ENCODE data around the gene GSTM4. TPM values are rescaled to one million over a fixed set of nuclear protein-coding genes. Genes with fewer than 3 reads are reported as not detected.
"Not testable (repeated sequence)": the region's sequence is repeated elsewhere in the genome, so short reads cannot be mapped to it uniquely, and the experiment has no call there.

GSTM4 gene
- total and polyA plus RNA-seq, 12 donors: 22.8 to 62.1 (median 41.8) TPM

DNA sequence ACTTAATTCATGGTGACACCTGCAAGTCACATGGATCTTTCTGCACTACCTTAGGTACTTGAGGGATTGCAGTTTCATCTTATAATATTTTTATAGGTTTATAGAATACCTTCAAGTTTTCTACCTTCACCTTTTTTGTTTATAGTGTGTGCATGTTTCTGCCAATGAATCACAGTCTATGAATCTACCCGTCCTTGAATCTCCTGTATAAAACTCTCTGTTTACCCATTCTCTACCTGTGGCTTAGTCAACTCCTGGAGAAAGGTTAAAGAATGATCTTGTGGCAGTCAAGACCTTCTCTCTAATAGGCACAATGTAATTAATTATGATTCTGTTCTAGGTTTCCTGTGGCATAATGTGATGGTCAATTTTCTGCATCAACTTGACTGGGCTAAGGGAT, 8.8 kb downstream of the GSTM4 start:
- H3K36me3 ChIP-seq: peaks cover 0 to 38% (median 3%) of the 10 kb centered on the region in 9 donors
- 91 to 100% methylated on average over 1 of the region's 1 CpG for WGBS, 2 donors
- intact Hi-C loops (cut with DNase I): no loop called here

DNA sequence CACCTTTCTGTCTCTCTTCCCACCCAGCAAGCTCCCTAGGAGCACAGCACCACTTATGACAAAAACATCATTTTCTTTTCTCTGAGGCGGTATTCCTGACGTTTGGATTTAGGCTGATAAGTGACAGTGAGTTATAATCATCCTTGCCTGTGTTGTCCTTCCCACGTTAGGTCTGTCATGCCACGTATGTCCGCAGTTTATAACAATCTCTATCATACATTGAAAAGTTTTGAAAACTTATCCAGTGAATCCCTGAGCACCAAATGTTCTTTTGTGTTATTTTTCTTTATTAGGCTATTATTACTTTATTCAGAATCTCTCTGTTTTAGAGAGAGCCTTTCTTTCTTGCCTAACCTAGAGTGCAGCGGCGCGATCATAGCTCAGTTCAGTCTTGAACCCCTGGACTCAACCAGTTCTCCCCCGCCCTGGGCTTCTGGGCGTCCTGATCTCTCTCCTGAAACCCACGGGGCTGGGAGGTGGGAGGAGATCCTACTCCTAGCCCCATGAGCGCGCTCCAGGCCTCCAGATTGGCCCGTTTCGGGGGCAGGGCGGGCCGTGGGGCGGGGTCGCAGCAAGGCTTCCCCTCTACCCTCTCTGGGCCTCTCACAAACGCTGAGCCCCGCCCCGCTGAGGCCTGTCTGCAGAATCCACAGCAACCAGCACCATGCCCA, 11.7 kb downstream of the GSTM4 start, which contains the start of gene GSTM2:
TSS of gene GSTM2 (plus strand) at position 606 of the 671 bp plus-strand sequence. CDS start at position 665, 59 bp downstream.
- intact Hi-C loops (cut with DNase I): no loop called here
- peak within 1 kb of the TSS in 8 of 10 donors; percentile 20 to 61 (median 50) for H3K27ac ChIP-seq

More for the DNA sequence above, 8.8 kb downstream of the GSTM4 start:
- Histone ChIP-seq H3K4me1 (peaks cover 0 to 20% (median 9%) of the 10 kb centered on the region in 9 donors), H3K27ac (no peak overlapping the region), H3K4me3 (no peak overlapping the region), H3K9me3 (no peaks in the 10 kb centered on the region), H3K27me3 (no peaks in the 10 kb centered on the region)
- TF ChIP-seq, protein P1, sequence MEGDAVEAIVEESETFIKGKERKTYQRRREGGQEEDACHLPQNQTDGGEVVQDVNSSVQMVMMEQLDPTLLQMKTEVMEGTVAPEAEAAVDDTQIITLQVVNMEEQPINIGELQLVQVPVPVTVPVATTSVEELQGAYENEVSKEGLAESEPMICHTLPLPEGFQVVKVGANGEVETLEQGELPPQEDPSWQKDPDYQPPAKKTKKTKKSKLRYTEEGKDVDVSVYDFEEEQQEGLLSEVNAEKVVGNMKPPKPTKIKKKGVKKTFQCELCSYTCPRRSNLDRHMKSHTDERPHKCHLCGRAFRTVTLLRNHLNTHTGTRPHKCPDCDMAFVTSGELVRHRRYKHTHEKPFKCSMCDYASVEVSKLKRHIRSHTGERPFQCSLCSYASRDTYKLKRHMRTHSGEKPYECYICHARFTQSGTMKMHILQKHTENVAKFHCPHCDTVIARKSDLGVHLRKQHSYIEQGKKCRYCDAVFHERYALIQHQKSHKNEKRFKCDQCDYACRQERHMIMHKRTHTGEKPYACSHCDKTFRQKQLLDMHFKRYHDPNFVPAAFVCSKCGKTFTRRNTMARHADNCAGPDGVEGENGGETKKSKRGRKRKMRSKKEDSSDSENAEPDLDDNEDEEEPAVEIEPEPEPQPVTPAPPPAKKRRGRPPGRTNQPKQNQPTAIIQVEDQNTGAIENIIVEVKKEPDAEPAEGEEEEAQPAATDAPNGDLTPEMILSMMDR (IDR thresholded peaks at IDR 0.05): no peak
- no peak for DNase-seq
- ATAC-seq: no peak

DNA sequence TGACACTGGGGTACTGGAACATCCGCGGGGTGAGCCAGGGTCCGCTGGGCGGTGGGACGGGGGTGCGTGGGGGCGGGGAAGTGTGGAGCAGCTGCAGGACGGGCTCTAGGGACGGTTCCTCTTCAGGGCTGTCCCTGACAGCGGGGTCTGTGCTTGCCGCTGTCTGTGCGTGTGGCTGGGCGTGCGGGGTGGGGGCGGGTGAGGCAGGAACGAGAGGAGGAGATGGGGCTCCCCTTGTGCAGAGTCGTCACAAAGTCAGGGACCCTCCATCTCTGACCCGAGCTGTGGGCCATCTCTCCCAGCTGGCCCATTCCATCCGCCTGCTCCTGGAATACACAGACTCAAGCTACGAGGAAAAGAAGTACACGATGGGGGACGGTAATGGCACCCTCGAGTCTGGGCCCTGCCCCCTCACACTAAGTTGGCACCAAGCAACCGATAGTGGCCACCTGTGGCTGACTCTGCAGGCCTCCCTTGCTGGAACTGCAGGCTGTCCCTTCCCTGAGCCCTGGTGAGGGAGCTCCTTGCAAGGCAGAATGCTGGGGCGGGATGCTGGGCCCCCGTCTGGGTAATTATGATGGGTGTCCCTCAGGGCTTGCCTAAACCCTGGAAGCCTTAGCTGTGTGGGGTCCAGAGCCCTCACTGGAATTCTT, 12.3 kb downstream of the GSTM4 start:
- ATAC-seq (peak; percentile 7 to 75 (median 48)), DNase-seq (no peak)
- intact Hi-C loops (cut with DNase I): no loop called here
- H3K4me3 ChIP-seq: peak overlapping the region; percentile 25 to 72 (median 61)
- H3K4me1 ChIP-seq: peaks cover 0 to 20% (median 9%) of the 10 kb centered on the region in 9 donors
- 4 to 7% methylated on average over 26 of the region's 26 CpGs for WGBS, 2 donors
- peak overlapping the region in 8 of 10 donors; percentile 20 to 61 (median 50) for H3K27ac ChIP-seq
- TF ChIP-seq, protein P1 (IDR thresholded peaks at IDR 0.05): no peak
- peaks cover 0 to 27% (median 0%) of the 10 kb centered on the region in 9 donors for H3K36me3 ChIP-seq
- H3K9me3 ChIP-seq: no peaks in the 10 kb centered on the region
- no peaks in the 10 kb centered on the region for H3K27me3 ChIP-seq

More for the DNA sequence above, 11.7 kb downstream of the GSTM4 start, which contains the start of gene GSTM2:
- TF ChIP-seq, protein P1 (IDR thresholded peaks at IDR 0.05): no peak
- H3K9me3 ChIP-seq: no peaks in the 10 kb centered on the region
- 10 to 11% methylated on average over 22 of the region's 22 CpGs for WGBS, 2 donors
- peaks cover 0 to 20% (median 9%) of the 10 kb centered on the region in 9 donors for H3K4me1 ChIP-seq
- no peaks in the 10 kb centered on the region for H3K27me3 ChIP-seq
- peaks cover 0 to 25% (median 0%) of the 10 kb centered on the region in 9 donors for H3K36me3 ChIP-seq
- DNase-seq (peak; percentile 94 to 95), ATAC-seq (peak; percentile 98 to 100 (median 100))
- H3K4me3 ChIP-seq: peak within 1 kb of the TSS; percentile 25 to 72 (median 61)

DNA sequence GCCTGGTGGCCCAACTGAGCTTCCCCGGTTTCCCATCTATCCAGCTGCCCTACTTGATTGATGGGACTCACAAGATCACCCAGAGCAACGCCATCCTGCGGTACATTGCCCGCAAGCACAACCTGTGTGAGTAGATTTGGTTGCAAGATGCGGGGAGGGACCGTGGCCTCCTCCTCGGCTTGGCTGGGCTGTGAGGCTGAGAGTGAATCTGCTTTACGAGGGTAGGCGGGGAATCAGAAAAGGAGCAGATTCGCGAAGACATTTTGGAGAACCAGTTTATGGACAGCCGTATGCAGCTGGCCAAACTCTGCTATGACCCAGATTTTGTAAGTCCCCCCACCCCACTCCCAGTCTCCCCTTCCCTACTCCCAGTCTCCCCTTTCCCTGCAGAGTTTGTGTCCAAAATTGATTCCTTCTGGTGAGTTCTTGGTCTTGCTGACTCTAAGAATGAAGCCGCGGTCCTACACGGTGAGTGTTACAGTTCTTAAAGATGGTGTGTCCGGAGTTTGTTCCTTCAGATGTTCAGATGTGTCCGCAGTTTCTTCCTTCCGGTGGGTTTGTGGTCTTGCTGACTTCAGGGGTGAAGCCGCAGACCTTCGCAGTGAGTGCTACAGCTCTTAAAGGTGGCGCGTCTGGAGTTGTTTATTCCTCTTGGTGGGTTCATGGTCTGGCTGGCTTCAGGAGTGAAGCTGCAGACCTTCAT, 13.5 kb downstream of the GSTM4 start:
- intact Hi-C loops (cut with DNase I): no loop called here
- H3K36me3 ChIP-seq: peaks cover 0 to 32% (median 0%) of the 10 kb centered on the region in 9 donors
- no peaks in the 10 kb centered on the region for H3K27me3 ChIP-seq
- ATAC-seq: no peak
- H3K27ac ChIP-seq: no peak overlapping the region
- no peak for DNase-seq
- peaks cover 0 to 14% (median 9%) of the 10 kb centered on the region in 9 donors for H3K4me1 ChIP-seq
- TF ChIP-seq, protein P1 (IDR thresholded peaks at IDR 0.05): no peak
- WGBS, 2 donors: 94 to 96% methylated on average over 22 of the region's 22 CpGs
- no peak overlapping the region for H3K4me3 ChIP-seq
- no peaks in the 10 kb centered on the region for H3K9me3 ChIP-seq

- ATAC-seq; DNase-seq; H3K4me3 ChIP-seq; H3K27me3 ChIP-seq; intact Hi-C loops (cut with DNase I); H3K27ac ChIP-seq; H3K9me3 ChIP-seq: not testable (repeated sequence)
- H3K4me1 ChIP-seq: peaks cover 0 to 14% (median 9%) of the 10 kb centered on the region in 9 donors
- WGBS, 2 donors: 89 to 94% methylated on average over 5 of the region's 5 CpGs
- H3K36me3 ChIP-seq: peaks cover 0 to 29% (median 0%) of the 10 kb centered on the region in 9 donors
Observed at GRCh38 chr1:109669949-109670302, 14.0 kb downstream of the GSTM4 start.
